ENCODE results near the gene ADAM33. TPM values are rescaled to one million over a fixed set of nuclear protein-coding genes. Genes with fewer than 3 reads are reported as not detected.

The ADAM33 gene
- total RNA-seq, 1 donor from 2014 or later = 7.0 TPM

DNA sequence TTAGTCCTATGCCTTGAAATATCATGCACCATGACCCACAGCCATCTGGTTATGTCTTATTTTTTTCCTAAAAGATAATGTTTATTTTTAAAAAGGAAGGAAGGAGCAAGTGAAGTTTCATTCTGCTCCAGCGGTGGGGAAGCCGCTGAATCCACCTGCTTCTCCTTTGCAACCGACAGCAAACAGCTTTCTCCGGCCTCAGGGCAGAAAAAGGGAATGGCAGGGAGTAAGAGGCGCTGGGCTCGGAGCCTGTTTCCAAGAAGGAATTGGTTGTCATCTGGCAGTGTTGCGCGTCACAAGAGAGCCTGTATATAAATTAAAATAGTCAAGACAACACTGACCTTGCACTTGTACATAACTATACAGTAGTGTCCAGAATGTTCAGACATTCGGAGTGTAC, 32.9 kb downstream of the ADAM33 start:
- H3K4me1 Mint-ChIP-seq = peaks cover 16% of the 10 kb centered on the region
- no peaks in the 10 kb centered on the region for H4K20me1 ChIP-seq (ENCODE audit: low read depth)
- H2AFZ ChIP-seq (replicated peaks) = no peak overlapping the region
- H3K9ac ChIP-seq = no peak overlapping the region
- H3K27me3 ChIP-seq = no peaks in the 10 kb centered on the region
- no peaks in the 10 kb centered on the region for H3K79me2 ChIP-seq (ENCODE audit: low read depth)
- no peak for DNase-seq (ENCODE audit: low spot score)
- peak overlapping the region; percentile 52 for H3K4me2 ChIP-seq
- peaks cover 3% of the 10 kb centered on the region for H3K9me3 Mint-ChIP-seq
- no peak overlapping the region for H3K4me3 Mint-ChIP-seq
- peaks cover 2% of the 10 kb centered on the region for H3K27me3 Mint-ChIP-seq (ENCODE audit: insufficient read depth, low read depth)
- H3K9me3 ChIP-seq (ENCODE audit: low read depth) = no peaks in the 10 kb centered on the region
- peaks cover 8% of the 10 kb centered on the region for H3K4me1 ChIP-seq
- H3K4me3 ChIP-seq = no peak overlapping the region
- H3K27ac Mint-ChIP-seq = no peak overlapping the region
- H3K36me3 Mint-ChIP-seq = peaks cover 8% of the 10 kb centered on the region
- no peaks in the 10 kb centered on the region for H3F3A ChIP-seq (ENCODE audit: low read depth)
- TF ChIP-seq EZH2 (IDR thresholded peaks at IDR 0.05) (no peak), EZH2phosphoT487 (IDR thresholded peaks at IDR 0.05) (no peak), CTCF (IDR thresholded peaks at IDR 0.05) (no peak)
- no peaks in the 10 kb centered on the region for H3K36me3 ChIP-seq
- no peak overlapping the region for H3K27ac ChIP-seq

- Histone ChIP-seq H3K4me2 (no peak overlapping the region), H3K9ac (no peak overlapping the region), H3K4me3 (no peak overlapping the region), H4K20me1 (ENCODE audit: low read depth) (no peaks in the 10 kb centered on the region), H3K9me3 (ENCODE audit: low read depth) (no peaks in the 10 kb centered on the region), H3F3A (ENCODE audit: low read depth) (no peaks in the 10 kb centered on the region), H3K27ac (no peak overlapping the region), H3K79me2 (ENCODE audit: low read depth) (no peaks in the 10 kb centered on the region), H3K27me3 (no peaks in the 10 kb centered on the region), H3K36me3 (no peaks in the 10 kb centered on the region), H2AFZ (replicated peaks) (no peak overlapping the region), H3K4me1 (peaks cover 8% of the 10 kb centered on the region)
- H3K4me3 Mint-ChIP-seq = no peak overlapping the region
- H3K9me3 Mint-ChIP-seq = no peaks in the 10 kb centered on the region
- TF ChIP-seq CTCF (IDR thresholded peaks at IDR 0.05) (no peak), EZH2 (IDR thresholded peaks at IDR 0.05) (no peak), EZH2phosphoT487 (IDR thresholded peaks at IDR 0.05) (no peak)
- peaks cover 2% of the 10 kb centered on the region for H3K27me3 Mint-ChIP-seq (ENCODE audit: insufficient read depth, low read depth)
- no peak overlapping the region for H3K27ac Mint-ChIP-seq
- H3K36me3 Mint-ChIP-seq = peaks cover 7% of the 10 kb centered on the region
- no peak for DNase-seq (ENCODE audit: low spot score)
- H3K4me1 Mint-ChIP-seq = peaks cover 13% of the 10 kb centered on the region
These were observed 34.3 kb downstream of the ADAM33 start for GRCh38 chr20:3647473-3647872.

DNA sequence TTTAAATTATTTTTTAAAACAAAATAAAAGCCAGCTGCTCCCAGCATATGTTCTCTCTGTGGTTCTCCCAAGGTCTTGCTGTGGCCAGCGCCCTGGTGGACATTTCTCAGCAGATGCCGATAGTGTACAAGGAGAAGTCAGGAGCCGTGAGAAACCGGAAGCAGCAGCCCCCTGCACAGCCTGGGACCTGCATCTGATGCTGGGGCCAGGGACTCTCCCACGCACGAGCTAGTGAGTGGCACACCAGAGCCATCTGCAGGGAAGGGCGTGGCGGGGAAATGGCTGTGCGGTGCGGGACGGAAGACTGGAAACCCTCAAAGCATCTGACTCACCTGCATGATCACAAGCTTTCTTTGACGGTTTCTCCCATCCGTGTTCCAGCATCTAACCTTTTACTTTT, 35.2 kb downstream of the ADAM33 start:
- Mint-ChIP-seq H3K4me3 (no peak overlapping the region), H3K4me1 (peaks cover 13% of the 10 kb centered on the region), H3K36me3 (peaks cover 13% of the 10 kb centered on the region), H3K27me3 (ENCODE audit: insufficient read depth, low read depth) (peaks cover 2% of the 10 kb centered on the region), H3K9me3 (no peaks in the 10 kb centered on the region), H3K27ac (no peak overlapping the region)
- no peaks in the 10 kb centered on the region for H3K79me2 ChIP-seq (ENCODE audit: low read depth)
- H3K36me3 ChIP-seq = no peaks in the 10 kb centered on the region
- H4K20me1 ChIP-seq (ENCODE audit: low read depth) = no peaks in the 10 kb centered on the region
- H2AFZ ChIP-seq (replicated peaks) = no peak overlapping the region
- no peak overlapping the region for H3K27ac ChIP-seq
- TF ChIP-seq EZH2 (IDR thresholded peaks at IDR 0.05) = no peak
- TF ChIP-seq CTCF (IDR thresholded peaks at IDR 0.05) = no peak
- TF ChIP-seq EZH2phosphoT487 (IDR thresholded peaks at IDR 0.05) = no peak
- no peak overlapping the region for H3K4me3 ChIP-seq
- no peaks in the 10 kb centered on the region for H3K27me3 ChIP-seq
- no peaks in the 10 kb centered on the region for H3K9me3 ChIP-seq (ENCODE audit: low read depth)
- DNase-seq (ENCODE audit: low spot score) = no peak
- H3K4me1 ChIP-seq = peaks cover 8% of the 10 kb centered on the region
- no peaks in the 10 kb centered on the region for H3F3A ChIP-seq (ENCODE audit: low read depth)
- H3K4me2 ChIP-seq = no peak overlapping the region
- no peak overlapping the region for H3K9ac ChIP-seq
